NCI-H774 (cell line): ENCODE results near the gene MACROD1.

ENCODE experiments used
- DNase-seq: peaks from one replicate; lab custom pipeline; 2025; lab: John Stamatoyannopoulos, UW

Gene MACROD1

GRCh38 chr11:64165842-64166635 is at the start of gene MACROD1:
Gene MACROD1 (minus strand): TSS chr11:64166113. CDS start chr11:64165994, 119 bp downstream.
- peak; percentile 87 for DNase-seq

- DNase-seq, result no peak
Observed at GRCh38 chr11:64211181-64211872, 45.4 kb upstream of the MACROD1 start.

- no peak for DNase-seq
Observed at GRCh38 chr11:64210301-64211020, 44.5 kb upstream of the MACROD1 start.

GRCh38 chr11:64209563-64209843 is 43.6 kb upstream of the MACROD1 start:
- DNase-seq, result no peak

GRCh38 chr11:64208796-64209562 is 43.1 kb upstream of the MACROD1 start:
- no peak for DNase-seq

DNA sequence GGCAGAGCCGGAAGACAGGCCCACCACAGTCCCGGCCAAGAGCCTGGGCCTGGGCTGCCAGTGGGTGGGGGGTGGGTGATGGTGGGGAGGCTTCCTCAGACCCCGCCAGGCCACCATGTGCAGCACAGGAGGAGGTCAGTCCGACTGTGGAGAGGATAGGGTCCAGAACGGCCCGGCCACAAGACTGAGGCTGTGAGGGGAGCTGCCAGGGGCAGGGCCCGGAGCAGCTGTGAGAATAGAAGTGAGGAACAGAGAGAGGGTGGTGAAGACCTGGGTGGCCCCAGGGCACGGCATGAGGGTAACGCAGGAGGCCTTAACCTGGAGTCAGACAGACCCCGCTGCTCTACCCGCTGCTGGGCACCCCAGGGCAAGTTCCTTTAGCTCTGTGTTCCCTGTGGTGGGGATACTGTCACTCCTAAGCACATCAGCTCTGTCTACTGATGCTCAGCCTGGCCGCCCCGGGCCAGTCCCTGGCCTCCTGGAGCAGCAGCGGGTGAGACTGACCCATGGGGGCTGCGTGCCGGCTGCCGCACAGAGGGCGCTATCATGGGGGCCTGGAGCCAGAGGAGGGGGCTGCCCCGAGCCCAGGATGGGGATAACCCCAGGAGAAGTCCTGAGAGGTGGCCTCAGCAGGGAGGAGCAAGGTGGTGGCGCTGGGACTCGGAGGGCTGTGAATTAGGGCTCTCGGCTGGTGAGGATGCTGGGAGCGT is 42.3 kb upstream of the MACROD1 start:
- no peak for DNase-seq

DNA sequence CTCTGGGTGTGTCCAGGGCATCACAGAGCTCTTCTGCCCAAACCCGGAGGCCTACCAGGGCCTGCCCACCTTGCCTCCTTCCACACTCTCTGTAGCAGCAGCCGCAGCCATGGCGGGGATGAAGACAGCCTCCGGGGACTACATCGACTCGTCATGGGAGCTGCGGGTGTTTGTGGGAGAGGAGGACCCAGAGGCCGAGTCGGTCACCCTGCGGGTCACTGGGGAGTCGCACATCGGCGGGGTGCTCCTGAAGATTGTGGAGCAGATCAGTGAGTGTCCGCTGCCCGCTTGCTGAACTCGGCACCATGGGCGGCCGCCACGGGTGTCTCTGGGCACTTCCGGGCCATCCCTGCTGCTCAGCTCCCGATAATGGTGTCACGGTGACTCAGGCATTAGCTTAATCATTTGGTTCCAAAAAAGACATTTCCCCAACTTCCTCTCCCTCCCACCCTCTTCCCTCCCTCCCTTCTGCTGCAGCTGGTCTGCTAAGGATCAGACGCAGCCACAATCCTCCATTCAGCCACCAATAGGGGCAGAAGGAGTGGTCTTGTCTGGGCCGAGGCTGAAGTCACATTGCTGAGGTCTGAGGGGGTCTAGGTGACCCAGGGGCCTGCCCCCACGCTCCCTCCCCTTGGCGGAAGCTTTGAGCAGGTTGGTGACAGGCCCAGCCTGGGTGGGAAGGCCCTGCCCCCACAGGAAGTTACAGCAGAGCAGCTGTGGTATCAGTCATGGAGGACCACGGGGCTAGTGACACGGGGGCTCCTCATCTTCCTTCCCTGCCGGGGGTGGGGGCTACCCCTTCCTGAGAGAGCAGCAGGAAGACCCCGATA is 41.6 kb upstream of the MACROD1 start:
- DNase-seq, result no peak

DNA sequence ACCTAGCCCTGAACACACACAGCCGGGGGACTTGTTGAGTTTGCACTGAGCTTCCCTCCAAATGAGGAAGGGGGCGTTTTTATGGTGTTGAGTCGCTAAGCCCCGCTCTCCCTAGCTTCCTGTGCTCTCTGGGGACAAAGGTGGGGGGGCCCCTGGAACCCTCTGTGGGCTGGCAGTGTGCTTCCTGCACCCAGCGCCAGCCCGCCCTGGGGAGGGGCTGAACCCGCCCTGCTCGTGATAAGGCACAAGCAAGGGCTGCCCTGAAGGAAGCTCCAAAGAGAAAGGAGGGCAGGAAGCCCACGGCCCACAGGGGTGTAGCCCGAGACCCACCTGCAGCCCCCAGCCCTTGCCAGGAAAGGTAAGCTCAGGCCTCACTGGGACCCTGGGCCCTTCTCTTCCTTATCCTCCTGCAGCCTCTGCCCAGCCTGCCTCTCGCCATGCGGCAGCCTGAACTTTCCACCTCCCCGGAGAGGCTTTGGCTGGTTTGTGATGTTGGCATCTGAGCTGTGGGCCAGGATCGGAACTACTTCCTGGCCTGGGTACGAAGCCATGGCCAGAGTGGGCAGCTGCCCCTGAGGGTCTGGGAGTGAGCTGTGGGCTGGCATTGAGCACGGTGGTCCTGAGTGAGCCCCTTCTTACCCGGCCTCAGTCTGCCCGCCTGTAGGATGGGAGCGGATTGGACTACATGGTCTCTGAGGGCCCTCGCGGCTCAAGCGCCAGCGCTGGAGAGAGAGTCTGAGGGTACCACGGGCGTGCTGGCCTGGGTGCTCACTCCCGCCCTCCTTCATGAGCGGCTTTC is 40.7 kb upstream of the MACROD1 start, which contains the start of gene FERMT3:
Gene FERMT3 (plus strand): TSS at position 265 of the 799 bp plus-strand sequence. CDS start 644 bp downstream, outside the sequence.
- no peak for DNase-seq

GRCh38 chr11:64204464-64204989 is 38.6 kb upstream of the MACROD1 start:
- DNase-seq, result peak; percentile 61

DNA sequence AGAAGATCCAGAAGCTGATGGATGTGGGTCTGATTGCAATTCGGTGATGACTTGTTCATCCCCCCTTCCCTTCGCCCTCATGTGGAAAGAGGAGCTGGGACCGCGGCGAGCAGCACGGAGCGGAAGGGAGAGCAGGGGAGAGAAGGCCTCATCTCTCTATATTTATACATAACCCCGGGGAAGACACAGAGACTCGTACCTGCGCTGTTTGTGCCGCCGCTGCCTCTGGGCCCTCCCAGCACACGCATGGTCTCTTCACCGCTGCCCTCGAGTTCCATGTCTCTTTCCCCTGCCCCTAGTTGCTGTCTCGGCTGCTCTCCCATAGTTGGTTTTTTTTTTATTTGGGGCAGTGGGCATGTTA is 38.1 kb upstream of the MACROD1 start:
- no peak for DNase-seq

GRCh38 chr11:64203421-64204079 is 37.6 kb upstream of the MACROD1 start:
- no peak for DNase-seq

- DNase-seq, result no peak
Observed at GRCh38 chr11:64202992-64203391, 37.1 kb upstream of the MACROD1 start.

DNA sequence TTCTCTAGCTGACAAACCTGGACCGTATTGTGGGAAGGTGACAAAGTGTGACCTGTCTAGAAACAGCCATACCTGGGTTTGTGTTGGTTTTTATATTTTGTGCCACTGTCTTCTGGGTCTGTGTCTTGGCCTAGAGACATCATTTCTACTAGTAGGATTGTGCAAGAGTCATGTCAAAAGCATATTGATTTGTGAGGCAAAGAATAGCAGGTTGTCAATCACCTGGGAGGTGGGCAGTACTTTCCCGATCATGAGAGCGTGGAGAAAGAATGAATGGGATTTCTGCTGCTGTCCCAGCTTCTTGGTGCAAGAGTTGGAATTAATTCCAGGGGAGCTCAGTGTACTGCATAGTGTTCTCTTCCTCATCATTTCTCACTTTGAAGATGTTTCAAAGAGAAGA is 35.6 kb upstream of the MACROD1 start:
- no peak for DNase-seq

DNA sequence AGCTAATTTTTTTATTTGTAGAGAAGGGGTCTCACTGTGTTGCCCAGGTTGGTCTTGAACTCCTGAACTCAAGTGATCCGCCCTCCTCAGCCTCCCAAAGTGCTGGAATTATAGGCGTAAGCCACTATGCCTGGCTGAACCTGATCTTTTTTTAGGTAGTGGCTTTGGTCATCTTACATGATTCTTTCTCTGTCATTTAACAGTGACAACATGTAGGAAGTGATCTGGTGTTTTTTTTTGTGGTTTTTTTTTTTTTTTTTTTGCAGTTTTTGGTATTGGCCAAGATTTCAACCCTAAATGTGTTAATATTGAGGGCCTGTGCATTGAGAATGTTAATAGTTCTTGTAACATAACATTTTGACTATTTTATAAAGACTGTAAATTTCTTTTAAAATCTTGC is 32.6 kb upstream of the MACROD1 start:
- DNase-seq, result no peak

- no peak for DNase-seq
Observed at GRCh38 chr11:64196626-64197025, 30.7 kb upstream of the MACROD1 start.

DNA sequence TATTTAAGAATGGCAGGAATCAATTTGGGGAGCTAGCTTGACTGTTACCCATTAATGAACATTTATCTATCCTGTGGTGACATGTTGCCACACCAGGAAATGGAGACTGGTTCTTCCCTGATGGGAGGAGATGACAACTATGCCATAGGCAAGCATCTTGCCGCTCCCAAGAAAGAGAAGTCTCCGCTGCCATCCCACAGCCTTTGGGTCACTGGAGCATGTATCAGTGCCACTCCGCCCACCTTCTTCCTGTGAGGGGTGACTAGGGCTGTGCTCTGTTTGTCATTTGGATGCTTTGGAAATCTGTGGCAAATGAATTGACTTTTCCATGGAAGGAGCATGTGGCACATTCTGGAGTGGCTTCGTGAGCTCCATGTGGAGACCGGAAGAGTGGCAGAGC is 26.5 kb upstream of the MACROD1 start:
- DNase-seq, result no peak

- DNase-seq, result no peak
Observed at GRCh38 chr11:64186492-64187165, 20.7 kb upstream of the MACROD1 start.

DNA sequence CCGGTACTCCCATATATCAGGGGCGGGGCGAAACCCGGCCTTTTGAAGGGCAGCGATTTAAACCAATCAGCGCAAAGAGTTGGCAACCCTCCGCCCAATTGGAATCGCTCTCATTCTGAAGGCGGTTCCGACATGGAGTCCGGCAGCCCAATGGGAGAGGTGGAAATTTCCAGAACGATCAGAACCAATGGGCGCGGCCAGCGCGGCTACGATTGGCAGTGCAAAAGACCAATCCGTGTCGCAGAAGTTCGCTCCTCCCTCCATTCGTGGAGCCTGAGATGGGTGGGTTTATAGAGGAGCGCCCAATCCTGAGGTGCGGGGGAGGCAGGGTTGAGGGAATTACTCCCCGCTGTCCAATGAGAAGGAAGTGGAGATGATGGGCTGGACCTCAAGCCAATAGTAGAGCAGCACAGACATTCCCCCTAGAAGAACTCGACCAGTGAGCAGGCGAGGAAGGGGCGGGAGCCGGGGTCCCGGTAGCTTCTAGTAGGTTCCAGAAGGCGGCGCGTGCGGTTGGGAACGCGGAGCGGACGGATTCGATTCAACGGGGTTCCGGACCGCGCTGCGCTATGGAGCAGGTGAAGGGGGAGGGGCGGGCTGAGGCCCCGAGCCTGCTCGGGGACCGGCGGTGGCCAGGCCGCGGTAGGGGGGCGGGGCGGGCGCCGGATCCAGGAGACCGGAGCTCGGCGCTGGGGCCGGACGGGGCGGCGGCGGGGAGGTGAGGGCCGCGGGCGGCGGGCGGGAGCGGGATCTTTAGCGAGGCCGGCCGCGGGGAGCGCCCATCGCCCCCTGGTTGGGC is 20.0 kb upstream of the MACROD1 start, which contains the start of gene STIP1:
Gene STIP1 (plus strand): TSS at position 479 of the 799 bp plus-strand sequence. CDS start 91 bp downstream, at position 570.
- peak; percentile 100 for DNase-seq
